T-helper 2 cell treated with Interferon-gamma antibody and Interleukin-4, amounts not matched to agents 100 ng/mL and 5 ng/mL, for 36 hours (primary cell): ENCODE results near the gene PTPRN2. TPM values are rescaled to one million over a fixed set of nuclear protein-coding genes. Genes with fewer than 3 reads are reported as not detected.
"Not testable (repeated sequence)": the region's sequence is repeated elsewhere in the genome, so short reads cannot be mapped to it uniquely, and the experiment has no call there.

Experiments used
- intact Hi-C: fragments of 100-400 bp; cut with micrococcal nuclease; formaldehyde crosslinking; loops from one replicate; pipeline ENCODE4 v1.15.1; 2023
- total RNA-seq: library from RNA; stranded (reverse); gene quantifications from 2 replicates; pipeline ENCODE4 v1.2.3, GENCODE V29; 2022

PTPRN2 gene
- total RNA-seq, 1 donor from 2014 or later: 5.1 TPM

GRCh38 chr7:158470336-158470735 lies 117.3 kb downstream of the PTPRN2 start:
- intact Hi-C loops: no loop called here

DNA sequence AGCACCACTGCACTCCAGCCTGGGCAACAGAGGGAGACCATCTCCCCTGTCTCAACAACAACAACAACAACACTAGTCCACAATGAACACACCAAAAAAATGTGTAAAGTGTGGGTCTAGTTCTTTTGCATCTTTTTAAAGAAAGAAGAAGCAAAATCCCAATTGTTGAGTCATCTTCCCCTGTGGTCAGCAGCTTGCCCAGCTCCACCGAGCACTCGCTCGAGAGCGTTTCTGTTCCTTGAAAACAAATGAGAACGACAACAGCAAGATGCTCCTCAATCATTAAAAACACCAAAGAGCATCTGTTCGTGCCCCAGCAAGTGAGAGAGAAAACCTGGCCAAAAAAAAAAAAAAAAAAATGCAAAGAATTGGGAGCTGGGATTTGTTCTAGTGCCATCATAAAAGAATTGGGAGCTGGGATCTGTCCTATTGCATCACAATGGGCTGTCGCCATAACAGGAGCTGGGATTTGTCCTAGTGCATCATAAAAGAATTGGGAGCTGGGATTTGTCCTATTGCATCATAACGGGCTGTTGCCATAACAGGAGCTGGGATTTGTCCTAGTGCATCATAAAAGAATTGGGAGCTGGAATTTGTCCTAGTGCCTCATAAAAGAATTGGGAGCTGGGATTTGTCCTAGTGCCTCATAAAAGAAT lies 118.1 kb downstream of the PTPRN2 start:
- intact Hi-C loops: no loop called here

DNA sequence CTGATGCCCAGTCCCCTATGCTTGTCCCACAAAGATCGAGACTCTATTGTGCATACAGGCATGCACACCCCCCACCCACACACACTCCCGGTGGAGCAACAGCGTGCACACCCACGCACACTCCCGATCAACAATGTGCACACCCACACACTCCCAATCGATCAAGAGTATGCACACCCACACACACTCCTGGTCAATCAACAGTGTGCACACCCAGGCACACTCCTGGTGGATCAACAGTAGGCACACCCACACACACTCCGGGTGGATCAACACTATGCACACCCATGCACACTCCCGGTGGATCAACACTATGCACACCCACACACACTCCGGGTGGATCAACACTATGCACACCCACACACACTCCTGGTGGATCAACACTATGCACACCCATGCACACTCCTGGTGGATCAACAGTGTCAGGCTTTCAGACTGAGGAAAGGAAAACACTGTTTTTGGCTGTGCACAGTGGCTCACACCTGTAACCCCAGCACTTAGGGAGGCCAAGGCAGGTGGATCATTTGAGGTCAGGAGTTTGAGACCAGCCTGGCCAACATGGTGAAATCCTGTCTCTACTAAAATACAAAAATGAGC lies 118.8 kb downstream of the PTPRN2 start:
- intact Hi-C loops: no loop called here

GRCh38 chr7:158468181-158468580 lies 119.4 kb downstream of the PTPRN2 start:
- intact Hi-C loops: no loop called here

DNA sequence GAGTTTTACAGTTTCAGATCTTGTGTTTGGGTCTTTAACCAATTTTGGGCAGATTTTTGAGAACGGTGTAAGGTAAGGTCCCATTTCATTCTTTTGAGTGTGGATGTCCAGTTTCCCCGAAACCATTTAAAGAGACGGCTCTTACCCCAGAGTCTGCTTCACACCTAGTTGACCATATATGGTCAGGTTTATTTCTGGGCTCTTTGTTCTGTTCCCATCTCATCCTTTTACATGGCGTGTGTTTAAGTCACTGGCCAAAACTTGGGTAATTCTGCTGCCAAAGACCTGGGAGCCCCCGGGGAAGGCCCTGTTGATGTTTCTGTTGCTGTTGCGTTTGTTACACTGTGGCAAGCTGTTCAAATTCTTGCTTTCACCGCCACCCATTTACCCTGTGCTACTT lies 120.1 kb downstream of the PTPRN2 start:
- intact Hi-C loops: no loop called here

- intact Hi-C loops: no loop called here
These were observed 124.3 kb downstream of the PTPRN2 start for GRCh38 chr7:158463317-158463716.

GRCh38 chr7:158461824-158462223 lies 125.8 kb downstream of the PTPRN2 start:
- intact Hi-C loops: no loop called here

GRCh38 chr7:158460665-158461064 lies 127.0 kb downstream of the PTPRN2 start:
- intact Hi-C loops: no loop called here

DNA sequence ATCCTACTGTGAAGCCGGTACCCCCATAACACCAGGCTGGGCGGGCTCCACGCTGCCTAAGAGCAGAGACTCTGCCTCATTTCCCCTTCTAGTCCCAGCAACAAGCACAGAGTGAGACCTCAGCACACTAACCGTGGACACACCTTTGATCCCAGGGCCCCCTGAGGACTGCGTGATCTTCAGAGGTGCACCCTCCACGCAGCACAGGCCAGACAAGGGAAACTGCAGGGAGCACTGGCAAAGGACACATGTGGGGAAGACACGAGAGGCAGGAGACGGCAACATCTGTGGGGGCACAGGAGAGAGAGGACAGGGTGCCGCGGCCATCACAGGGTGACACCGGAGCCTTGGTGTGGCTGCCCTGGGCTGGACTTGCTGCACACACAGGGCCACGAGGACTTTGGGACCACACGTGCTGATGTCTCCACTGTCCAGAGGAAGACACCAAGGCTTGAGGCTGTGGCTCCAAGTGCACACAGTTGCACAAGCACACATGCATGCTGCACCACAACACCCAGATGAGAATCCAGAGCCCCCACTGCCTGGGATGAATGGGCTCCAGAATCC lies 128.8 kb downstream of the PTPRN2 start:
- intact Hi-C loops: no loop called here

DNA sequence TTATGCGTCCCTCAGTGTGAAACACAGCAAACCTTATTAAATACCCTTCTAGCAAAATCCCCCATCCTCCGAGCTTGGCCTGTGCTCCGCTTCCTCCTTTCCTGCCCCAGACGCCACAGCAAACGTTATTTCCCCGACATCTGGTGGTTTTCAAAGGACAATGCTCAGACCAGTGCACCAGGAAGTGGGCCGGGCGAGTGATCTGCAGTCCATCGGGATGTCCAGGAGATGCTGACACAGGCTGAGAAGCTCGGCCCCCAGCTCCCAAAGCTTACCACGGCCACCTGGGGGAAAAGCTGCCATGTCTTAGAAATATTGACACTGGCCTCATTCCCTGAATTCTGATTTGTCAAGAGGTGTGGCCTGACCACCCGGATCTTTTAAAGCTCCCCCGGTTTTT lies 129.5 kb downstream of the PTPRN2 start:
- intact Hi-C loops: no loop called here

- intact Hi-C loops: not testable (repeated sequence)
These were observed 130.0 kb downstream of the PTPRN2 start for GRCh38 chr7:158457586-158457985.

DNA sequence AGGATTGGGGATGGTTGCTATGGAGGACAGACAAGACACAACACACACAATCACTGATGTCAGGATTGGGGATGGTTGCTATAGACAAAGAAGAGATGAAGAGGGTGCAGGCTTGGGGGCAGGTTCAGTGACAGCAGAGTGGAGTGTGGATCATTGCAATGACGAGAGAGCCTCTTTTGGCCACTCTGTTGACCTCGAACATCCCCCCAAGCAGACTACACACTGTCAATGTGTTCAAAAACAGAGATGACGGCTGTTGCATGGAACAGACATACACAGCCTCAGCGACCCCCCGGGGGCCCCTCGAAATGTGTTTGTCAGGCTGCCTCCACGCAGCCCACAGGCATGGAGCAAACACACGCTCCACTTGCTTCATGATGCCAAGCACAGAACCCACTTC lies 133.0 kb downstream of the PTPRN2 start:
- intact Hi-C loops: no loop called here

DNA sequence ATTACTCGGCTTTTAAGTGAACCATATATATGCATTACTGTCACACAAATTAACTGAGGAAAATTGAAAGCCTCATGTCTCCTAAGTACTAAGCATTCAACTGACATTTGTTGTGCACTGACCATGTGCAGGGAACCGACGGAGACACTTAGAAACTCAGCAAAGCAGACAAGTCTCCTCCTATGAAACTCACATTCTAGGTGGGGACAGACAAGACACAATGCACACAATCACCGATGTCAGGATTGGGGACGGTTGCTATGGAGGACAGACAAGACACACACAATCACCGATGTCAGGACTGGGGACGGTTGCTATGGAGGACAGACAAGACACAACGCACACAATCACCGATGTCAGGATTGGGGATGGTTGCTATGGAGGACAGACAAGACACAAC lies 134.0 kb downstream of the PTPRN2 start:
- intact Hi-C loops: no loop called here

- intact Hi-C loops: no loop called here
These were observed 135.3 kb downstream of the PTPRN2 start for GRCh38 chr7:158452331-158452730.

- intact Hi-C loops: no loop called here
These were observed 137.0 kb downstream of the PTPRN2 start for GRCh38 chr7:158450476-158451124.

DNA sequence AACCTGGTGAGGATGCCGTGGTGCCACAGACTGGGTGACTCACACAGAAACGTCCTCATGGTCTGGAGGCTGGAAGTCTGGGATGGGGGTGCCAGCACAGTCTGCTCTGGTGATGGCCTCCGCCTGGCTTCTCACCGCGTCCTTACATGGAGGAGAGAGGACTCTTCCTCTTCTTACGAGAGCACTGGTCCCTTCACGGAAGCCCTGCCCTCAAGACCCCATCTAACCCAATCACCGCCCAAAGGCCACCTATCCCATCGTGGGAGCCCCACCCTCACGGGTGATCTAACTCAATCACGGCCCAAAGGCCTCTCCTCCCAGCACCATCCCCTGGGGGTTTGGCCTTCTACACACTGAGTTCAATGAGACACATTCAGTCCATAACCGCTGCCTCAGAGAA lies 137.7 kb downstream of the PTPRN2 start:
- intact Hi-C loops: no loop called here

DNA sequence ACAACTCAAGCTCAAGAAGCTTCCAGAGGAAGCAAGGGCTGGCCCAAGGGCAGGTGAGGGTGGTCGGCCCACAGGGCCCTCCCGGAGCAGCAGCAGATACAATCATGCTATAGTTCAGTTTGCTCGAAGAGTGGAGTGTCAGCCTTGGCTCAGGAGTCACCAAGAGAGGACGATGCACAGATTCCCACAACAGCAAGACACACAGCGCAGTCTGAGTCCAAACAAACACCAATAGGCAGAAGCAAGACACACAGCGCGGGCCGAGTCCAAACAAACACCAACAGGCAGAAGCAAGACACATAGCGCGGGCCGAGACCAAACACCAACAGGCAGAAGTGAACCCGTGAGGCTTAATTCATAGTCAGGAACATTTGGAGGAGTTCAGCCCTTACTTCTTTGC lies 138.4 kb downstream of the PTPRN2 start:
- intact Hi-C loops: no loop called here

DNA sequence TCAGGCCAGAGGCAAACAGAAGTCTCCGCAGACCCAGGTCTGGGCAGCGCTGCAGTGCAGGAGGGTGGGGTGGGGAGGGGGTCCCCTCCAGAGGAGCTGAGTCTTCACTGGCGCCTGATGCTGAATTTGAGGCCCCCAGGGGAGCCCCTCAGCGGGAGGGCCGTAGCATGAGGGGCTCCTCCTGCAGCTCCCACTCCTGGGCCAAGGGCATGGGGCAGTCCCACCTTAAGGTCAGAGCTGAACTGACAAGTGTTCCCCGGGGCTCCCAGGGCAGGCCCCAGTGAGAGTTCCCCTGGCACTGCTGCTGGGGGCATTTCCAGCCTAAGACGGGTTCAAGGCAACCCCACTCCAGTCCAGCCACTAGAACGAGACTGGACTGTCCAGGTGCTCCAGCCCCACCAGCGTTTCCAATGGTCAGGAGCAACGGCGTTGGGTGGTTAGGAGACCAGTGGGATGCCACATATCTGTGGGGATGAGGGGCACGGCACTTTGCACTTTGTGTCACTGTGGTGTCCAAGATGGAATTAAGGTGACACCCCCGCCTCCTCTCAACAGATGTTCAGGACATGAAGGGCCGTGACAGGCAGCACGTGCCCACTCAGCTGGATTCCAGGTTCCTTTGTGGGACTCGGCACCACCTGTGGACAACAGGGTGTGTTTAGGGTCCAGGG lies 139.1 kb downstream of the PTPRN2 start:
- intact Hi-C loops: no loop called here

- intact Hi-C loops: no loop called here
These were observed 140.0 kb downstream of the PTPRN2 start for GRCh38 chr7:158447506-158448171.

DNA sequence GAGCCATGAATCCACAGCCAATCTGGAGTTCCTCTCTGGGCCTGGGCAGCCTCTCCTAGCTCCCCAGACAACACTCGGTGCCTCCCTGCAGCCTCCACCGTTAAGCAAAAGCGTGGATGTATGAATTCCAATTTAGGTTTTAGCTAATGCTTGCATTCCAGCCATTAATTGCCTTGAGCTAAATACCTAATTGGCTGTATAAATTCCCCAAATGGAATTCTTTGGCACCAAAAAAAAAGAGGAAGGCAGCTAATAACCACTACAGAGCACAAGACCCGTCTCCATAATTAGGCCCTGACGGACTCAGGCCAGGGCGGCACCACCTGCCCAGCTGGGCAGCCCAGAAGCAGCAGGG lies 140.5 kb downstream of the PTPRN2 start:
- intact Hi-C loops: no loop called here

GRCh38 chr7:158446706-158447105 lies 140.9 kb downstream of the PTPRN2 start:
- intact Hi-C loops: no loop called here

GRCh38 chr7:158446281-158446680 lies 141.3 kb downstream of the PTPRN2 start:
- intact Hi-C loops: no loop called here
